ENCODE results near the gene FGD3. TPM values are rescaled to one million over a fixed set of nuclear protein-coding genes. Genes with fewer than 3 reads are reported as not detected.
A peak's percentile ranks its signal among the peaks of the same experiment; 100 is the strongest.

FGD3 gene
- total RNA-seq, 2 donors from 2014 or later: 142 to 160 TPM

- ATAC-seq: no peak
- Mint-ChIP-seq H3K27ac (peak overlapping the region; percentile 99), H3K36me3 (ENCODE audit: low read depth) (peaks cover 8% of the 10 kb centered on the region), H3K4me1 (peaks cover 42% of the 10 kb centered on the region), H3K4me3 (peak overlapping the region; percentile 66), H3K27me3 (no peaks in the 10 kb centered on the region)
- H3K9me3 ChIP-seq (ENCODE audit: control insufficient read depth, low read length, poor library complexity, severe bottlenecking): no peaks in the 10 kb centered on the region
- no peak for DNase-seq
Measured at GRCh38 chr9:93024986-93025630, 77.8 kb downstream of the FGD3 start.

GRCh38 chr9:93025736-93026135, 78.4 kb downstream of the FGD3 start:
- H3K27ac Mint-ChIP-seq: peak overlapping the region; percentile 99
- H3K36me3 Mint-ChIP-seq (ENCODE audit: low read depth): peaks cover 10% of the 10 kb centered on the region
- no peak for ATAC-seq
- peak overlapping the region; percentile 66 for H3K4me3 Mint-ChIP-seq
- peaks cover 44% of the 10 kb centered on the region for H3K4me1 Mint-ChIP-seq
- DNase-seq: no peak
- no peaks in the 10 kb centered on the region for H3K27me3 Mint-ChIP-seq
- H3K9me3 ChIP-seq (ENCODE audit: control insufficient read depth, low read length, poor library complexity, severe bottlenecking): no peaks in the 10 kb centered on the region

- H3K27me3 Mint-ChIP-seq: no peaks in the 10 kb centered on the region
- peaks cover 14% of the 10 kb centered on the region for H3K36me3 Mint-ChIP-seq (ENCODE audit: low read depth)
- peak overlapping the region; percentile 56 for H3K4me3 Mint-ChIP-seq
- DNase-seq (no peak), ATAC-seq (no peak)
- peak overlapping the region; percentile 99 for H3K27ac Mint-ChIP-seq
- H3K9me3 ChIP-seq (ENCODE audit: control insufficient read depth, low read length, poor library complexity, severe bottlenecking): no peaks in the 10 kb centered on the region
- H3K4me1 Mint-ChIP-seq: peaks cover 51% of the 10 kb centered on the region
Measured at GRCh38 chr9:93026640-93027039, 79.3 kb downstream of the FGD3 start.

GRCh38 chr9:93027750-93028149, 80.4 kb downstream of the FGD3 start:
- Mint-ChIP-seq H3K27ac (peak overlapping the region; percentile 99), H3K4me3 (peak overlapping the region; percentile 85), H3K27me3 (no peaks in the 10 kb centered on the region), H3K36me3 (ENCODE audit: low read depth) (peaks cover 14% of the 10 kb centered on the region), H3K4me1 (peaks cover 50% of the 10 kb centered on the region)
- no peaks in the 10 kb centered on the region for H3K9me3 ChIP-seq (ENCODE audit: control insufficient read depth, low read length, poor library complexity, severe bottlenecking)
- no peak for ATAC-seq
- DNase-seq: no peak

GRCh38 chr9:93028448-93029006, 81.2 kb downstream of the FGD3 start:
- Mint-ChIP-seq H3K4me1 (peaks cover 49% of the 10 kb centered on the region), H3K36me3 (ENCODE audit: low read depth) (peaks cover 12% of the 10 kb centered on the region)

GRCh38 chr9:93030642-93031628, 83.6 kb downstream of the FGD3 start:
- no peaks in the 10 kb centered on the region for H3K27me3 Mint-ChIP-seq
- DNase-seq (no peak), ATAC-seq (no peak)
- peaks cover 9% of the 10 kb centered on the region for H3K36me3 Mint-ChIP-seq (ENCODE audit: low read depth)
- H3K27ac Mint-ChIP-seq: peak overlapping the region; percentile 99
- H3K9me3 ChIP-seq (ENCODE audit: control insufficient read depth, low read length, poor library complexity, severe bottlenecking): no peaks in the 10 kb centered on the region
- H3K4me3 Mint-ChIP-seq: peak overlapping the region; percentile 81
- H3K4me1 Mint-ChIP-seq: peaks cover 41% of the 10 kb centered on the region

More at GRCh38 chr9:93028448-93029006, 81.2 kb downstream of the FGD3 start:
- peak; percentile 30 to 61 (median 47) for DNase-seq
- peak; percentile 93 for ATAC-seq
- Mint-ChIP-seq H3K27me3 (no peaks in the 10 kb centered on the region), H3K4me3 (peak overlapping the region; percentile 86), H3K27ac (peak overlapping the region; percentile 99)
- no peaks in the 10 kb centered on the region for H3K9me3 ChIP-seq (ENCODE audit: control insufficient read depth, low read length, poor library complexity, severe bottlenecking)

GRCh38 chr9:93031629-93032430, 84.5 kb downstream of the FGD3 start:
- Mint-ChIP-seq H3K4me1 (peaks cover 39% of the 10 kb centered on the region), H3K27ac (peak overlapping the region; percentile 99), H3K4me3 (no peak overlapping the region), H3K27me3 (no peaks in the 10 kb centered on the region), H3K36me3 (ENCODE audit: low read depth) (peaks cover 9% of the 10 kb centered on the region)
- no peaks in the 10 kb centered on the region for H3K9me3 ChIP-seq (ENCODE audit: control insufficient read depth, low read length, poor library complexity, severe bottlenecking)
- DNase-seq (no peak), ATAC-seq (no peak)

- H3K27me3 Mint-ChIP-seq: no peaks in the 10 kb centered on the region
- H3K4me3 Mint-ChIP-seq: no peak overlapping the region
- H3K27ac Mint-ChIP-seq: peak overlapping the region; percentile 83
- no peaks in the 10 kb centered on the region for H3K9me3 ChIP-seq (ENCODE audit: control insufficient read depth, low read length, poor library complexity, severe bottlenecking)
- DNase-seq (no peak), ATAC-seq (no peak)
- H3K4me1 Mint-ChIP-seq: peaks cover 35% of the 10 kb centered on the region
- peaks cover 9% of the 10 kb centered on the region for H3K36me3 Mint-ChIP-seq (ENCODE audit: low read depth)
Measured at GRCh38 chr9:93032545-93032944, 85.2 kb downstream of the FGD3 start.

- no peaks in the 10 kb centered on the region for H3K9me3 ChIP-seq (ENCODE audit: control insufficient read depth, low read length, poor library complexity, severe bottlenecking)
- peak overlapping the region; percentile 83 for H3K27ac Mint-ChIP-seq
- peaks cover 32% of the 10 kb centered on the region for H3K4me1 Mint-ChIP-seq
- H3K4me3 Mint-ChIP-seq: peak overlapping the region; percentile 70
- H3K36me3 Mint-ChIP-seq (ENCODE audit: low read depth): peaks cover 9% of the 10 kb centered on the region
- H3K27me3 Mint-ChIP-seq: no peaks in the 10 kb centered on the region
- ATAC-seq: no peak
- DNase-seq: no peak
Measured at GRCh38 chr9:93033531-93033930, 86.2 kb downstream of the FGD3 start.

- Mint-ChIP-seq H3K27ac (peak overlapping the region; percentile 83), H3K4me3 (no peak overlapping the region), H3K4me1 (peaks cover 29% of the 10 kb centered on the region), H3K36me3 (ENCODE audit: low read depth) (peaks cover 9% of the 10 kb centered on the region), H3K27me3 (no peaks in the 10 kb centered on the region)
- H3K9me3 ChIP-seq (ENCODE audit: control insufficient read depth, low read length, poor library complexity, severe bottlenecking): no peaks in the 10 kb centered on the region
- no peak for ATAC-seq
- DNase-seq: no peak
Measured at GRCh38 chr9:93035106-93035660, 87.9 kb downstream of the FGD3 start.

- no peaks in the 10 kb centered on the region for H3K9me3 ChIP-seq (ENCODE audit: control insufficient read depth, low read length, poor library complexity, severe bottlenecking)
- Mint-ChIP-seq H3K4me1 (peaks cover 29% of the 10 kb centered on the region), H3K27me3 (no peaks in the 10 kb centered on the region), H3K4me3 (peak overlapping the region; percentile 9), H3K36me3 (ENCODE audit: low read depth) (peaks cover 5% of the 10 kb centered on the region), H3K27ac (peak overlapping the region; percentile 87)
- ATAC-seq (no peak), DNase-seq (no peak)
Measured at GRCh38 chr9:93035821-93036351, 88.6 kb downstream of the FGD3 start.

GRCh38 chr9:93036887-93037475, 89.7 kb downstream of the FGD3 start:
- ATAC-seq (peak; percentile 13), DNase-seq (no peak)
- H3K27me3 Mint-ChIP-seq: no peaks in the 10 kb centered on the region
- peak overlapping the region; percentile 87 for H3K27ac Mint-ChIP-seq
- peaks cover 2% of the 10 kb centered on the region for H3K36me3 Mint-ChIP-seq (ENCODE audit: low read depth)
- H3K9me3 ChIP-seq (ENCODE audit: control insufficient read depth, low read length, poor library complexity, severe bottlenecking): no peaks in the 10 kb centered on the region
- peaks cover 27% of the 10 kb centered on the region for H3K4me1 Mint-ChIP-seq
- no peak overlapping the region for H3K4me3 Mint-ChIP-seq
